ENCODE measurements around the gene ESAM.
"Not testable (repeated sequence)": the region's sequence is repeated elsewhere in the genome, so short reads cannot be mapped to it uniquely, and the experiment has no call there.

The ESAM gene

DNA sequence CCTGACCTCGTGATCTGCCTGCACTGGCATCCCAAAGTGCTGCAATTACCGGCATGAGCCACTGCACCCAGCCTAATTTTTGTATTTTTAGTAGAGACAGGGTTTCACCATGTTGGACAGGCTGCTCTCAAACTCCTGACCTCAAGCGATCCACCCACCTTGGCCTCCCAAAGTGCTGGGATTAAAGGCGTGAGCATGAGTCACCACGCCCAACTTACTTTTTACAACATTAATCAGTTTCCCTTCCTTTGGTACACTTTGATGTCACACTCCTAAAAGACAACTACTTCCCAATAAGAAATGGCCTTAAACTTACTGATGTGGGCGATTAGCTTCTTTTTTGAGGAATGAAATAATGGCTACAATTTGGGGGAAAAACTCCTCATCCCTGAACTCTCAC is 8.9 kb upstream of the ESAM start:
- DNase-seq (ENCODE audit: low spot score): not testable (repeated sequence)

DNA sequence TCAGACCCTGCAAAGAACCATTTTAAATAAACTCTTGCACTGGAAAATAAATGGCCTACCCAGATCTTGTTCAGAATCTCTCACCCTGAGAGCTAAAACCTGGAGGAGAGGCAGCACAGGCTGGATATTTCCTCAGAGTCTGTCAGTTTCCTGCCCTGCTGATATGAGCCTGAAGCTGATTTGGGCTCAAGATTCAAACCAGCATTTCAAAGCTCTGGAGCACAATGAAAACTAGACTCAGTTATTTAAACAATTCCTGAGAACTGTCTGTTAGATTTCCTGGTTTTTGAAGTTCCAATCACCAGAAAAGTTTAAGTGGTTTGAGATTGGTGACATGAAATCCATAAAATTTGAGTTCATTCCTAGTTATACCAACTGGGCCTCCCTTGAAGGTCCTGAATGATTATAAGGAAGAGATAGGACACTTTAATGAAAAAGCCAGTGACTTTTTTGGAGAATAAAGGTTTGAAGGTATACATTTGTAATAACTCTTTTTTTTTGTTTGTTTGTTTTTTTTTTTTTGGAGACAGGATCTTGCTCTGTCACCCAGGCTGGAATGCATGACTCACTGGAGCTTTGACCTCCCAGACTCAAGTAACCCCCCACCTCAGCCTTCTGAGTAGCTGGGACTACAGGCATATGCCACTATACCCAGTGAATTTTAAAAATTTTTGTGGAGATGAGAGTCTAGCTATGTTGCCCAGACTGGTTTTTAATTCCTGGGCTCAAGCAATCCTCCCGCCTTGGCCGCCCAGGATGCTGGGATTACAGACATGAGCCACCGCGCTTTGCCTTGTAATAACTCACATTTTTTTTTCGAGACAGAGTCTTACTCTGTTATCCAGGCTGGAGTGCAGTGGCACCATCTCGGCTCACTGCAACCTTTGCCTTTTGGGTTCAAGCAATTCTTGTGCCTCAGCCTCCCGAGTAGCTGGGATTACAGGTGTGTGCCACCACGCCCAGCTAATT is 8.0 kb upstream of the ESAM start:
- DNase-seq (ENCODE audit: low spot score): no peak

DNA sequence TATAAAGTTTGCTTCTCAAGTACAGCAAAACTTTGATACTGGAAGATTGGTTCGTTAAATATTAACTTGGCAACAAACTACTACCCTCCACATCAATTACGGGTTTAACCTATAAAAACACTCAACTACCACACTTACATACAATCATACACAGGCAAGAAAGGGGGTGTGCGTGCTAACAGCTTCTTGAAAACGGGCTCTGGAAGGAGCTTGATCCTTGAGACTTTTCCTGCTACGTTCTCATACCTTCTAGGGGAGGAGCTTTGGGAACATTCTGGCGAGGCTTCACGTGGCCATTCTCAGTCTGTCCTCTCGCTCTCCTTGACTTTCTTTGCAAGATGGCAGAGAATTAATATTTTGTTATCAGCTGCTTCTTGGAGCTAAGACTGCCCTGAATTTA is 6.8 kb upstream of the ESAM start:
- no peak for DNase-seq (ENCODE audit: low spot score)

DNA sequence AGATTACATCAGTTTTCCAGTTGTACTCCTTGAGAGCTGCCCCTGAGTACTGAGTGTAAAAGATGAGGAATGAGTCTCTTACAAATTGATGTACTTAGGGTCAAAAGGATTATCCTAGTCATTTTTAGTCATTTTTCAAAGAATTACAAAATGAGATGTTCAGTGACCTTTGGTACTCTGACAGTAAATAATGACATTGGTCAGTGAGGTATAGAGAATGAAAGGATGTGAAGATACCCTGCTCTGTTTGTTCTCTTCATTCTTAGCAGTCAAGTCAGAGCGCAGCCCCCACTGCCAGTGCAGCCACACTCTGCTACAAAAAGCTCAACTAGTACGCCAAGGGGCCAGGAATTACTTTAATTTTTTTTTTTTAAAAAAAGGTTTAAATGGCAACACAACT is 4.1 kb upstream of the ESAM start:
- no peak for DNase-seq (ENCODE audit: low spot score)

DNA sequence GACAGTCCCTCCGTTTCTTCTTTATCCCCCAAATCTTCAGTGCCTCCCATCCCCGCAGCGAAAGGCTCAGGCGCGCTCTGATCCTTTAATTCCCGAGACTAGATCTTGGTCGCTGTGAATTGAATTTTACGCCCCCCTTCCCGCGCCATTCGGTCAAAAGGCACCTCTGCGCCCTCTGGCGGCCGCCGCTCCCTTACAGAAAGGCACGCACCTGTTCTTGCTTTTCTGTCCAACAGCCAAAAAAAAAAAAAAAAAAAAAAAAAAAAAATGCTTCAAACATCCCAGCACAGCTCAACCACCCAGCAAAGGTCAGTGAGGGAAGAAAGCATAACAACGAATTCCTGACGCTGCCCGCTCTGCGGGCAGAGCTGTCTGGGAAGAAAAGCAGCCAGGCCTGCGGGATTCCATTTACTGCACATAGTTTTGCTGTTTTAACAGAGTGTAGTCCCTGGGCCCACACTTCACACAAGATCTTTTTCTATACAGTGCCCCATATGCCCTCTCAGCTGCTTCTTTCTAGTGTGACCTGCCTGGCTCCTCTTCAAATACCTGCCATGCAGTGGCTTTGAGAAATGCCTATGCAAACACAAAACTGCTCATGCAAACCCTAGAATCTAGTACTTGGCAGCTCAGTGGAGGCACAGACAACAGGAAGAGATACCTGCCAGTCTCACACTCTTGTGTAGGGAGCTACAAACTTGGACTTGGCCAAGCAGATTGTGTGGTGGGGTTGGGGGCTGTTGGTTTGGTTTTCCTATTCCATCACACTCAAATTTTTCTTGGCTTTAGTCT is 1.3 kb upstream of the ESAM start:
- peak; percentile 86 for DNase-seq (ENCODE audit: low spot score)

DNA sequence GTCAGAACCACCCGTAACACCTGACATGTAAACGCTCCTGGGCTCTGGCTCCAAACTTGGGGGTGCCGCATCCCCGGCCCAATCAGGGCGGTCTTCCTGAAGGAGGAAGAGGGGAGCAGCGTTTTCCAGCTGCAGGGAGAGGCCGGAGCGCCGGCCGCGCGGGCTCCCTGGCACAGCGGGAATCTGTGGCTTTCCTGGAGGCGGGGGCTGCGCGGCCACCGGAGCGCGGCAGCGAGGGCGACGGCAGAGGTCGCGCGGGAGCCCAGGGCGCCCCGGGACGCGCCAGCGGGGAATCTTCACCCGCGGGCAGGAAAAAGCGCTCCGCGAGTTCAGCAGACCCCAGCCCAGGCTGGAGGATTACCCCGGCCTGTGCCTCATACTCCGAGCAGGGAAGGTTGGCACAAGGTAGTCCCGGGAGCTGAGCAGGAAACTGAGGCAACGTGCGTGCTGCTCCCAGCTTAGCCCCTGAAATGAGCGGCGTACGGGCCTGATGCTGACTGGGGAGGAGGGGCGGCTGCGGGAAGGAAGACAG is 600 bp upstream of the ESAM start:
- DNase-seq (ENCODE audit: low spot score): peak; percentile 74

DNA sequence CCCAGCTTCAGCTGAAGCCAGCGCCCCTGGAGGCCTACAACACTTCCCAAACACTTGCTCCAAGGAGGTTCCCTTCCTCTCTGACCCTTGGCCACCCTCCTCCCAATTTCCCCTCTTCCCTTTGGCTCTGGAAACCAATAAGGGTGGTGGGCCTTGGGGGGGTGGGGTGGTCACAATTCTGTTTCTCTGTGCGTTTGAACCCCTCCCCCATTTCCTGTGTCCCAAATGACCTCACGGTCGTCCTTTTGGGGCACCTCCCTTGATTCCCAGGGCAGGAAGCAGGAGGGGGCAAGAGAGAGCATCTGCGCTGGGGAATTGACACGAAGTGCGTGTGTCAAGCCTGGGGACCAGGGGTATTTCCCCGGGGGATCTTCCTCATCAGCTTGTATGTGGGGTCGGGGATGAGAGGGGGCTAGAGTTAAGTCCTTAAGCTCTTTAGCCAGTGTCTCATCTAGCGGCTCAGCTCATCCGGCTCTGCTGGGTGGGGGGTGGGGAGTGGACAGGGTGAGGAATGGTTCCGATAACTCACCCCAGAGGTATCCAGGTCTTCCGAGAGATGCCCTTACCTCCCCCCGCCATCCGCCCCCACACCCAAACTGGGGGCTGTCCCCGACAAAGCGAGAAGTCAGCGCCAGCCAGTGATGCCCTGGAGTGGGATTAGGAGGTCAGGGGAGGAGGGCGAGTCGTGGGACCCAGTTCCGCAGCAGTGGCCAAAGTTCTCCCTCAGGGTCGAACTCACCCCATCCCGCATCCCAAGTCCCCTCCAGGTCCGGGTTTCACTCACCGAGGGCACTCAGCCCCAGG is 587 bp downstream of the ESAM start:
- peak; percentile 39 for DNase-seq (ENCODE audit: low spot score)

DNA sequence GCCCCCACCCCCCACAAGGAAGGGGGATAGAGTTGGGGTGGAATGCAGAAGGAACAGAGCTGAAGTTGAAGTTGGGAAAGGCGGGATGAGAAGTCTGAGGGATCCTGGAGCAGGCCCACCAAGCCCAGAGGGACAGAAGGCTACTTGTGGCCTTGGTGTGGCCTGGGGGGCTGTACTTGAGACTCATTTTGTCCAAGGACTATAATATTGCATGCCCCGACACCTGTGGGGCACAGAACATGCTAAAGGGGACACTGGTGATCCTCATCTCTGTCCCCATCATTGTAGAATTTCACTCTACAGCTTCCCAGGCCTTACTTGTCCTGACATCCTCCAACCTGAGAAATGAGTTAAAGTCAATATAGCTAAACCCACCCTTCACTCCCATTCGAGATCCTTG is 1.3 kb downstream of the ESAM start:
- DNase-seq (ENCODE audit: low spot score): no peak

DNA sequence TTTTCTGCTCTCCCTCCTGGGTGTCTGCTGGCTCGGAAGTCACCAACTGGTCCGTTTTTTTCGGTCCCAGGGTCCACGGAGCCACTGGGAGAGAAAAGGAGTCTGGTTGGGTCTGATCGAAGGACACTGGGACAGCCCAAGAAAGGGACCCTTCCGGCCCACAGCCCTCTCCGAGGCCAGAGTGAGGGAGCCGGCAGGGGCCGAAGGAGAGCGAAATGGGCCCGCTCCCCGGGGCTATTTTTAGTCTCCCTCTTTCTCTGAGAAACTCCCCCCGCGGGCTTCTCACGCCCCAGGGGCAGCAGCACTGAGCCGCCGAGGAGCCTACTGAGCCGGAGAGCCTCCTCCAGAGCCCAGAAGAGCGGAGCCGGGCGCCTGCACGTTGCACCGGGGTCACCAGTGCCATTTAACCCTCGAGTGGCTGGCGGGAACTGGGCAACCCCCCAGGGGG is 1.9 kb downstream of the ESAM start:
- DNase-seq (ENCODE audit: low spot score): no peak

DNA sequence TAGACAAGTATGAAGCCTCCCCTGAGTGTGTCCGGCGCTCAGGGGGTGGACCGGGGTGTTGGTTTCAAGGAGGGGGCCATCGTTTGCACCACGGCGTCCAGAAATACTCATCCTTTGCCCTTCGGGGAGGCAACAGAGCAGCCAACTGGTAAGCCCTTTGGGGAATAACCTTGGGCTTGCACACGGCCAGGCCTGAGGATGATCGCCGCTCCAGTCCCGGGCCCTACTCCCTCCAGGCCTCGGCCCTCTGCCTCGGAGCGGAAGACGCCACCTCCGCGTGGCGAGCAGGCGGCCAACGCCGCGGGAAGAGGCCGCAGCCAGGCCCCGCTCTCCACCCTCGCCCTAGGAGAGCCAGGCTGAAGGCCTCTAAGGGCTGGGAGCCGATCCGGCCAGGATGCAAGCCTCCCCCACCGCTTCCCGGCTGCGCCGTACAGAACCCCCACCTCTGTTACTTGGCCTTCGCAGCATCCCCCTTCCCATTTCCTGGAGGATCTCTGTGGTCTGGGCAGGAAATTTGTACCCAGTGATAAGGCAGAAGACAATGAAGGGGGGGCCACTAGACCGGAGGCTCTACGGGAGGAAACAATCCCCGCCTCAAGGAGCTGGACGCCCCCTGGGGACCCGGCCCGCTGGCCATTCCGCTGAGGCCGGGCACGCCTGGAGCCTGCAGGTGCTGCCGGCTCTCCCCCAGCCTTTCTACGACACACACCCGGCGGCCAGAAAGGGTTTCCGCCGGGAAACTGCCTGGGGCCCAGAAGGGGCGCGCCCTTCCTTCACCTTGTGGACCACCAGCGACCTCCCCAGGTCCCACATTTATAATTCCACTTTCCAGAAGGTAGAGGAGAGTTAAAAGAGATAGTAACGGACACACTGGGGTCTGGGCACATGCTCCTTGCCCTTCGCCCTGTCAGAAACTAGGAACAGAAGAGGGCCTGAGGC is 2.6 kb downstream of the ESAM start:
- DNase-seq (ENCODE audit: low spot score): no peak

DNA sequence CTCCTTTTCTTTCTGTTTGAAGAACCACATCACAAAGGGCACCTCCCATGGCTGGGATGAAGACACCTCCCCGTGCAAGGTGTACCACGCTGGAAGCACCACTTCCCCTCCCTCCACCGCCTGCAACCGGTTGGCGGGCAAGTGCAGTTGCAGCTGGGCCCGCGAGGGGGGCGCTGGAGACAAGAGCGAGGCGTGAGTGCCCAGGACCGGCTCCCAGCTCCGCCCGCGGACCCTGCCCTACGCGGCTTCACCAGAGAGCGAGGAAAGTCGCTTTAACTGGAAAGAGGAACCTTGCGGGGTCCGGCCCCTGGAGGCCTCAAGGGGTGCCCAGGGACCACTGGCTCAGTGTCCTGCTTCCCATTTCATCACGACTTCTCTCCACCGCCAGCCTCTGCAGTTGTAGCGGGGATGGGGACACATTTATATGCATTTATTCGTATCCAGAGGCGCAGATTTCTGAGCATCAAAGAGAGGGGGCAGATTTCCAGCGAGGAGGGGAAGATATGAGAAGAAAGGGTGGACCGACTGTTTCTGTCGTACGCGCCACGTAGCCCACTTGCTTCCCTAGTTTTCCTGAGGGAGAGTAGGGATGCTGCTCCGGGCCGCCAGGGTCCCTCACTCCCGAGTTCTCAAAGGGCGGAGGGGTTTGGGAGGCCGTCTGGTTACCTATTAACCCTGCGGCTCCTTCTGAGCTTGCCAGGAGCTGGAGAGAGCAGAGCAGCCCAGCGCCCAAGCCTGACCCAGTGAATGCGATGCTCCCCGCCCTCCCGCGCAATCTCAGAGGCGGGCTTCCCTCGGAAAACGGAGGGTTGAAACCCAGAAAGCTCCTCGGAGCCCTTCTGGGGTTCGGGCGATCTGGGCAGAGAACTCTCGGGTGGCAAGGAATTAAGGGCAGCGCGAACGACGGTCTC is 3.5 kb downstream of the ESAM start:
- DNase-seq (ENCODE audit: low spot score): peak; percentile 80

DNA sequence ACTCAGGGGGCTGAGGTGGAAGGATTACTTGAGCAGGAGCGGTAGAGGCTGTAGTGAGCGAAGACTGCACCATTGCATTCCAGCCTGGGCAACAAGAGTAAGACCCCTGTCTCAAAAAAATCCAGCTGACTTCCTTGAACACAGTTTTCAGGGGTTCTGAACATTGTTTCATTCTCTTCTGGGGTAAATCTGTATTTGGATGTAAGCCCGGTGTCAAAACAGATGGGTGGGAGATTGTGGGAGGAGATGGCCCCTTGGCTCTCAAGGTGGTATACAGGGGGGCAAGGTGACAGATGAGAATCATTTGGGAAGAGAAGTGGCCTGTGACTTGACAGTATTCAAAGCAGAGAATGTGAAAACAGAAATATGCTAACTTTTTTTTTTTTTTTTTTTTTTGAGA is 4.8 kb downstream of the ESAM start:
- no peak for DNase-seq (ENCODE audit: low spot score)

DNA sequence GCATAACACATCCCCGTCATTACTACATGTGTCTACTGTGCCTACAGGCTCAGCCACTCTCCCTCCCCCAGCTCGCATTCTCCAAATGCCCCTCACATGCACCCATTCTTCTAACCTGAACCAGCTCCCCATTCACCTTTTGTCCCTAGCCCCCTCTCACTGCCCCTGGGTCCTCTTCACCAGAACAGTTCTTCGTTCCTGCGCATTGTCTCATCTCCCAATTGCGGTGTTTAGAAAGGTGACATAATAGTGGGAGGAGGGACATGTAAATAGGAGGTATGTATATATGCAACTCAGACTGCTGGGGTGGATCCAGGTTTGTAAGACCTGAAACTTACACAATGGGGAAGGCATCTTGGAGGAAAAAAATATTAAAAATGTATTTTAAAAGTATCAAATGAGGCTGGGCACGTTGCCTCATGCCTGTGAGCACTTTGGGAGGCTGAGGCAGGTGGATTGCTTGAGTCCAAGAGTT is 5.3 kb downstream of the ESAM start:
- no peak for DNase-seq (ENCODE audit: low spot score)

DNA sequence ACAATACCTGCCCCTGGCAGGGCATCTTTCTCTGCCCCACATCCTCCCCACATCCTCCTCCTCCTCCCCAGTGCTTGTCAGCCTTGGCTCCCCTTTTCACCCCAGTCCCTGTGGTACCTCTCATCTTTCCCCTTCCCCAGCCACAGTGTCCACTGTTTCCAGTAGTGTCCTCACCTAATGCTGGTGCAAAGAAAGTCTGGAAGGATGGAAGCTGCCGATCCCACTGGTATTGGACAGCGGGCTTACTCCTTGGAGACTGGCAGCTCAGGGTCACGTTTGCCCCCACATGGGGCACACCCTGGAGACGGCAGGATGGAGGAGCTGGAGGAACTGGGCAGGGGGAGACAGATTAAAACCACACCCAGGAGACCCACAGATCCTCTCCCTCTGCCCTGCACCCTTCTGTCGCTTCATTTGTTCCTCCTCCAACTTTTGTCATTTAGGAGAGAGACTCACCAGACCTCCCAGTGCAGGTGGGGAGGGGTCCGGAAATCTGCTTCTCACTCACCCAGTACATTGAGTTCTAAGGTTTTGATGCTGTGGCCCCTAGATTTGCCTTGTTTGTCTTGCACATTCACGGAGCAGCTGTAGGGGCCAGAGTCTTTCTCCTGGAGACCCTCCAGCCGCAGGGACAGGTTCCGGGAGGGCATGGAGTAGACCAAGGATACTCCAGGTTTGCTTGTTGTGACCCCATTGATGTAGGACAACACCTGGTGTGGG is 5.9 kb downstream of the ESAM start:
- DNase-seq (ENCODE audit: low spot score): no peak

DNA sequence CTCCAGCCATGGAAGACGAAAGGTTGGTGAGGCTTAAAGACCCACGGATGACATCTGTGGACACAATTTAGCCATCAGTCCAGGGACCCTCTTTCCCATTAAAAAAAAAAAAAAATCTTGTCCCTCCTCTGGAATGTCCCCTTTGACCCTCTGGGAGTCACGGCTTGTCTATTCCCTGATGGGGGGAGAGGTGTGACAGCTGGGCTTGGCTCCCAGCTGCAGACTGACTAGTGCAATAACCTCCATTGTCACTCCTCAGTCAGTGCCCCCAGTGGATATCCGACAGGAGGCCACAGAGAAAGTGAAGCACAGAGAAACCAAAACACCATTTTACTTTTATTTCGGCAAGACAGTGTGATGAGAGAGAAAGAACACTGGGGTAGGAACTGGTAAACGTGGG is 7.4 kb downstream of the ESAM start:
- no peak for DNase-seq (ENCODE audit: low spot score)

DNA sequence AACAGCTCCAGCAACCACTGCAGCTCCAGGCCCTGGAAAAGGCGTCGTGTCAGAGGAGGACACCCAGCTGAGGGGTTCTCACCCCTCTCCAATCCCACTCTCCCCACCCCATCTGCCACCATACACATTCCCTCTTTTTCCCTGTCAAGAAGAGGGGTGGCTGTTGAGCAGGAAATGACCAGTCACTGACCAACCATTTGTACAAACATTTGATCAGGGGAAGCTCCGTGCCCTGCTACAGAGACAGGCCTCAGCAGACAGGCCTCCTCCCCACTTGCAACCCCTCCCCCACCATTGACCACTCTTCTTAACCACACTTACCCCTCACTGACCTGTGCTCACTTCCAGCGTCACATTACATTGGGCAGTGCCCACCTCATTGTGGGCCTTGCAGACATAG is 7.8 kb downstream of the ESAM start:
- DNase-seq (ENCODE audit: low spot score): no peak

DNA sequence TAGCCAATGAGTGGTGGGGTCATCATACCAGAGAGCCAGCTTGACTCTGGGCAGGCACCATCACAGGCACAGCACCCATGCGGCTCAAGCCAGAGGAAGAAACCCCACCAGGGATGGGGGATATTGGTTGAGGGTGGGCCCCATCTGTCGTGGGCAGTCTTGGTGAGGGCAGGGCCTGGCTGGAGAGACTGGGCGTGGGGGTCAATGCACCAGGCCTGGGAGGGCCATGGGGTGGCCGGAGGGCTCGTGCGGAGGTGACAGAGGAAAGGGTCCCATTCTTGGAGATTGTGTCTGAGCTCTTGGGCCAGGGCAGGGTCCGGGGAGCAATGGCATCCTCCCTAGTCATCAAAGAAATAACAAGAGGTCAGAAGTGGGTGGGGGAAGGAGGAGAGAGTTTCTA is 8.5 kb downstream of the ESAM start:
- no peak for DNase-seq (ENCODE audit: low spot score)

DNA sequence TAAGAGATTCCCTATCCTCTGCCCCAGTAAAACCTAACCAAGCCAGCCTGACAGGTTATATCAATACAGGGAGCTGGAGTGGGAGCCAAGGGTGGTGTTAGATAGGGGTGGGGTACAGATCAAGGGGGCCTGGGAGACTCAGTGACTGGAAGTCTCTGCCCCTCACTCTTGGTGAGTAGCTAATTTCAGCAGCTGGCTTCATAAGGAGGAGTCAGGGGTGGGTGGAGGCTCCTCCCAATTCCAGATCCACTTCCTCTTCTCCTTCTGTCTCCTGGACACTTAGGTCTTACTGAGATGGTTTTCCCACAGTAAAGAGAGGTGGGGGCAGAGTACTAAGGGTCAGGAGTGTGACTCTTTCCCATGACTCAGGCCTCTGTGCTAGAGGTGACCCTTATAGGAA is 8.9 kb downstream of the ESAM start:
- DNase-seq (ENCODE audit: low spot score): no peak

DNA sequence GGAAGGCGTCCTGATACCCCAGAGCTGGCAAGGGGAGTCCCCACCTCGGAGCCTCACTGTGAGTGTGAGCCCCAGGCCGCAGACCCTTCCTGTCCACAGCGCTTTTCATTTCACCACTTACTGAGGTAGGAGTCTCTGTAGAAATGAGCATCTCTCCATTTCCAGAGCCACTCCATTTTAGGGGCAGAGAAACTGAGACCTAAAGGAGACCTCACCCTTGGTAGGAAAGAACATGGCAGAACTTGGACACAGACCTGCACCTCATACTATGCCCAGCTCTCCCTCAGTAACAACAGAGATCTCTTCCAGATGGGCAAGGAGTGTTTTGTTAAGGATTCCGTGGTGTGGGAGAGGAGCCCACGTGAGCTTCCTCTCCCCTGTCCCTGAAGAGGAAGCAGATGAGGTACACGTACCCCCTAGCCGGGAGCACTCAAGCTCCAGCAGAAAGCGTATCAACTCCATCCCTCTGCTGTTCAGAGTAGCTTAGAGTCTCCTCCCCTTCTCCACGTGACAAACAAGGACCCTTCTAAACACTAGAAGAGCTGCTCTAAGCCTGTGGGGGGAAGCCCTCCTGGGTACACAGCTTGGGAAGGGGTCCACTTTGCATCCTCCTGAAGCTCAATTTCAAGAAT is 9.5 kb downstream of the ESAM start:
- DNase-seq (ENCODE audit: low spot score): no peak

All from D341Med (cell line).